GM19438 (cell line): ENCODE results near the gene MYH4.

Source experiments
- ATAC-seq: cut with Tn5 transposase; IDR thresholded peaks from one replicate; pipeline ENCODE4 v1.9.1; 2021; ENCODE audit warnings: low read depth; ENCODE audit not compliant: unreplicated experiment

Gene MYH4

DNA sequence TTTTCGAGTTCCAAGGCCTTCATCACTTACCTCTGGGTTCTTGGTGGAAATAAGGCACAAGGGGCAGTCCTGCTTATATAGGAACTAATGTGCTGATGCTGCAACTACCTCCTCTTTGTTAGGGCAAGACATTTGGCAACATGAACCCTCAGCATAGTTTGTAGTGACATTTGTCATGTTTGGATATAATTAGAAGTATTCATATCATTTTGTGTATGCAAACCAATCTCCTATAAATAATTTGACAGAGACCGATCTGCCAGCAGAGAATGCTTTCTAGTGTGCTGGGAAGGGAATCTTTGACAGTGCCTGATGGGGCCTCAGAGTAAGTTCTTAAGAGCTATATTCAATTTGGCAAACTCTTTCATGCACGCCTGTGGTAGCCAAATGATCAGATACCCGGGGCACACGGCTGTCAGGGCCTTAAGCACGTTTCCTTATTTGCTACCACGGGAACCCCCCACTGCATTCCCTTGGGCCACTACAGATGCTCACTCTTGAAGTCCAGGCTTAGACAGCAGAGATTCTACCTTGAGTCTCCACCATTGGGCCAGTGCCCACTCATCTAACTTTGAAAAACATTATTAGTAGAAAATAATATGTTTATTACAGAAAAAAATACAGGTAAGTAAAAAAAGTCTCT is 47.3 kb downstream of the MYH4 start, which contains the start of gene MYH8:
TSS of gene MYH8 (minus strand) at position 51 of the 643 bp plus-strand sequence. CDS start 1,723 bp downstream, outside the sequence.
- ATAC-seq = no peak

DNA sequence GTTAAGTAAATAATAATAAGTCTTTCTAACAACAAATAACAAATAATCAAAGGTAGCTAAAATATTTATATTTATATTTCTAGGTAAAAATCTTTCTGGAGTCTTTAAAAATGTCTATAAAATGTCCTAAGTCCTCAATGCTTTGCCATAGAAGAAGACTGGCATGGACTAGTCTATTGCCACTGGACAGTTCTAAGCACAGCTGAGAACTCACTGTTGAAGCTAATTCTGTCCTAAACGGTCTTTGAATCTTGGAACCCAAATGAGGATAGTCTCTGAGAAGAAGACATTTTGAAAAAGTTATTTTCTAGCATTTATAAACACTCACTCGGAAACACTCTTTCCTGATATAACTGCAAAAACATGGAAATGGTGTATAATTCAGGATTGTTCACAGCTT is 48.1 kb downstream of the MYH4 start:
- no peak for ATAC-seq

DNA sequence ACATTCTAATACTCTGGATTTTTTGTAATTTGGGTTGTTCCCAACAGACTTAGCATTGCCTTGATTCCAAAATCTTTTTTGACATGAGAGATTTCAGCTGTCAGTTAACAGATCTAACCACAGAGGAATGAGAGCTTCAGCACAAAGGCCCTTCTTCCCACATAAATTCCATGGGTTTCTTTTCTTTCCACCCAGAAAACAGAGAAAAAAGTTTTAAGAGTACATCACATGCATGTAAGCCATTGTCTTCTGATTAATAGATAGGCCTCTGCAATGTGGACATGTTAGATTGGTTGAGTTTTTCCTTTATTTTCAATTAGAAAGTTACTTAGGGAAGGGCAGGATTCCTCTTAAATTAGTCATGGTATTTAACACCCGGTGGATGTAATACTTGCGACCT is 48.5 kb downstream of the MYH4 start:
- ATAC-seq = no peak

DNA sequence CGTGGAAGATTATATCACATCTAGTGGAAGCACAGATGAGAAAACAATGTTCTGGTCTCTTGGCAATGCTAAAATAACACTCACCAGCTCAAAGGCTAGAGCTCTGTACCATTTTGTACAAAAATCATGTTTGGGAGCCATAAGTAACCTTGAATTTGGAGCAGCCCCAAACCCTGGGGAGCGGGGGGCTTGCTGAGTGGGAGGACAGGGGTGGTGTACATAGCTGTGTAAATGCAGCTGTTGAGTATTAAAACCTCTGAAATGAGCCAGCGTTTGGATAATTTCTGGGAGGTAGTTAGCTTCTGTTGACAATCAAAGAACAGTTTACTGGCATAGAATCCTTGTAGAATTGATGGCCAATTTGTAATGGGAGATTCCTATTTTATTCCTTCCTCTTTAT is 51.9 kb downstream of the MYH4 start:
- no peak for ATAC-seq

DNA sequence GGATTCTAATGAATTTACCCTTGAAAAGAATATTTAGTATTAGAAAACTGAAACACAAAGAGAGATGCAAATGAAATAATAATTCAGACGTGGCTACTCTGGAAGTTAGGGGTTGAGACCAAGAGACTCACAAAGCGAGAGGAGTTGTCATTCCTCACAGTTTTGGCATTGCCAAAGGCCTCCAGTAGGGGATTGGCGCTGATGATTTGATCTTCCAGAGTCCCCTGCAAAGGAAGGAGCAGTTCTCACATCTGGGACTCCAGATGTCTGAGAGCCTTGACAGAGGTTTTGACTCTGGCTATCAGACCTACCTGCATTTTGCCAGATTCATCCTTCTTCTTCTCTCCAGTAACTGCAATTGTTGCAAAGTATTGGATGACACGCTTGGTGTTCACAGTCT is 54.2 kb downstream of the MYH4 start:
- ATAC-seq = no peak

DNA sequence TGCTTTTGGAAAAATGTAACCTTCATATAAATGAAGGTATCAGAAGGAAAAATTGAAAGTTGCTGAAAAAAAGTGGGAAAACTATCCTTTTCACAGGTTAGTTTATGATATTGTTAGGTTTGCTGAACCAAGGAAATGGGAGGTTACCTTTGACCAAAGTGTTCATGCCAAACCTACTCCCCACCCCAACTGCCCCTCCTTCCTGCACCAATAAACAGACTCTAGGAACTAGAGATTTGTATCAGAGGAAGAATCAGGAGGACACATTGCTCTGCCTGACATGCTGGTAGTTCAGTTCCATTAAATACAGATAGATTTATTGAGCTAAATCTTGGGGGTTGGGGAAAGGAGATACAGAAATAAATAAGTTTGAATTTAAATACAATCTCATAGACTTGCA is 65.8 kb downstream of the MYH4 start:
- ATAC-seq = no peak

DNA sequence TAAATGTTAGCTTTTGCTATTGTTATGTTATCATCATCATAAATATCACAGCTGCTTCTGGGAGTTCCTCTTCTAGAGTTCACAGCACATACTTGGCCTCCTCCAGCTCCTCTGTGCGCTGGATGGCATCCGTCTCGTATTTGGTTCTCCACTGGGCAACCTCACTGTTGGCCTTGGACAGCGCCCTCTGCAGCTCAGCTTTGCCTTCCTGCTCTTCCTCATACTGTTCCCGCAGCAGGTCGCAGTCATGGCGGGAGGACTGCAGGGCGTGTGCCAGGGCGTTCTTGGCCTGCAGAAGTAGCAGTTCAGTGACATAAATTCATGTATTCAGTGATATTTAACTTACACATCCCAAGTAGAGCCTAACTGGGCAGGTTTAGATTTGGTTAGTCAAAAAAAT is 71.0 kb downstream of the MYH4 start:
- no peak for ATAC-seq

DNA sequence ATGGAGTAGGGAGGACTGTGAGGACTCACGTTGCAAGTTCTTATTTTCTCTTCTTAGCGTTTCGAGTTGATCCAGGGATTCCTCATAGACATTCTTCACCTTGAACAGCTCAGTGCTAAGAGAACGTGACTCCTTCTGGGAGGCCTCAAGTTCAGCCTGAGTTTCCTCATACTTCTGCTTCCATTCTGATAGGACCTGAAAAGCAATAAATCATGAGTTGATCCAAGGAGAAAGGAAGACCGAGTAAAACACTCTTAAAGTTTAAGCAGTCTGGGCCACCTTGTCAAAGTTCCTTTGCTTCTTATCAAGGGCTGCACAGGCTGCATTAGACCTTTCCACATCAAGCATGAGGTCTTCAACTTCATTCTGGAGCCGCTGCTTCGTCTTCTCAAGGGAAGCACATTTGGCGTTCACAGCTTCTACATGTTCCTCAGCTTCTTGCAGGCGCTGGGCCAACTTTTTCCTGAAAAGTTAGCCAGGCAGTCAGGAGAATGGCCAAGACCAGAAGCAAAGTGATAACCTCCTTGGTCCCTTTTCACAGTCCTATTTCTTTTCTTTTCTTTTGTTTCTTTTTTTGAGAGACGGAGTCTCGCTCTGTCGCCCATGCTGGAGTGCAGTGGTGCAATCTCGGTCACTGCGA is 72.7 kb downstream of the MYH4 start:
- no peak for ATAC-seq

DNA sequence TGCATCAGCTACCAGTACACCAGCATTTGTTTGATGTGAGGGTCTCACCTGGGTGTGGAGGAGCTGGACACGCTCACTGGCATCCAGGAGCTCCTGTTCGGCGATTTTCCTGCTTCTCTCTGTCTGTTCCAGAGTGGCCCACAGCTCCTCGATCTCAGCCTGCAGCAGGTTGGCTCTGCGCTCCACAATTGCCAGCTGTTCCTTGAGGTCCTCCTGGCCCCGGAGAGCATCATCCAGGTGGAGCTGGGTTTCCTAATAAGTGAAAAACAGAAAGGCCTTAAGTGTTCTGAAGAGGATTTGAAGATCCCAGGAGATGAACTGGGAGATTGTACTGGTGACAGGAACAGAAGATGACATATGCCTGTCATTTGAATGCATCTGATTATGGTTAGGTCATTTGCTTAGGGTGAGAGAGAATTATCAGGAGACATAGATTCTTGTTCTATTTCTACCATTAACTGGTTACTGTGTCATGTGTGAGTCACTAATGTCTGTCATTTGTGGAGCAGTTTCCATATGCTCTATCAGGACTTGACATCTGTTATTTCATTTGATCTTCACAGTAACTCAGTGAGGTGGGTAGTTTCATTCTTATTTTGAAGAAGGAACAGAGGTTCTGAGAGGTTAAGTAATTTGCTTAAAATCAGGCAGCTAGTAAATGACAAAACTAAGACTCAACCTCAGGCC is 75.0 kb downstream of the MYH4 start:
- no peak for ATAC-seq
